Measurements from ENCODE around the gene TBL1X.

Gene TBL1X

DNA sequence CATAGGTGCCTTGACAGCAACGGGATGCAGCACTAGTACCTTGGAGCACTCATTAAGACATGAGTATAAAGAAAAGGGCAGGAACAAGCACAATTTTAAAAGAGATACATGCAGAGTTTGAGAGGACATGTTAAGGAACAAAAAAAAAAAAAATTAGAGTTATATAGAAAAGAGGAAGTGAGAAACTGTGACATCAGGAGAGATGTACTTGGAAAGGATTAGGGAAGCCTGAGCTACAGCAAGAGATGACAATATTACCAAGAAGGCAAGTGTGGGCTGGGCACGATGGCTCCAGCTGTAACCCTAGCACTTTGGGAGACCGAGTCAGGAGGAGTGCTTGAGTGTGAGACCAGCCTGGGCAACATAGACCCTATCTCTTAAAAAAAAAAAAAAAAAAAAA is 263.4 kb downstream of the TBL1X start:
- no peaks in the 10 kb centered on the region for H3K4me1 ChIP-seq (ENCODE audit: control insufficient read depth, insufficient read depth, low read length)
- H3K9ac ChIP-seq (ENCODE audit: low read length in 2 of 2), result no peak overlapping the region

DNA sequence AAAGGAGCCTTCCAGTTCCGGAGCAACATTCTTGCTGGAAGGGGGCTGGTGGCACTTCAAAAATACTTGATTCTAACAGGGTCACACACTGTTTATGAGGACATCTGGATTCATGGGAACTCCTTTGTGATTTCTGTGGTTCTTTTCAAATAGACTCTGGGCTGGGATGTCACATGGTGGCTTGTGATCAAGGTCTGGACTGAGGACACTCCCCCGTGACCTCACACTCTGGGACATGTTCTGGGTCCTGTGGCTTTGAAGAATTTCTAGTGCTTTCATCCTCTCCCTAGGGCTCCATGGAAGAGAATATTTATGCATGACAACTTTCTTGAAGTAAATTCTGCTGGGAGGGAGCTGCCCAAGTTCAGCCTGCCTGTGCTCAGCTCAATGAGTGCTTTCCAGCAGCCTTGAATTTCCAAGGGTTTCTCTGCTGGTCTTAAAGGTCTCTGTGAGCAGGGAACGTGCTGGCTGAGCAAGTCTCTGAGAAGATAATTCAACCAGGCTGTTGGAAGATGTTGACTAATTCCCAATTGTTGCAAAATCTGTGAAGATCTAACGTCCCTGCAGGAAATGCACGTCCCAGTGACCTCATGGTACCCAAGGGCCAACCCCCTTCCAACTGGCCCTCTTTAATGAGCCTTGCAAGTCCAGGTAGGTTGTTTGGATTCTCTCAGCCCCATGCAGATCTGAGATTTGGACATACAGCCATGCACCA is 264.5 kb downstream of the TBL1X start:
- H3K4me3 ChIP-seq (ENCODE audit: low read length in 2 of 2), result no peak overlapping the region
- H3K36me3 ChIP-seq (ENCODE audit: control insufficient read depth in 2 of 2, insufficient read depth in 2 of 2, low read length in 2 of 2), result no peaks in the 10 kb centered on the region
- H3K27me3 ChIP-seq (ENCODE audit: control insufficient read depth in 1 of 2, insufficient read depth in 2 of 2, low read length in 2 of 2), result peaks cover 0 to 13% of the 10 kb centered on the region in 2 donors
- H3K4me1 ChIP-seq (ENCODE audit: control insufficient read depth, insufficient read depth, low read length), result no peaks in the 10 kb centered on the region
- no peak overlapping the region for H3K27ac ChIP-seq (ENCODE audit: low read length)
- H3K9me3 ChIP-seq (ENCODE audit: control insufficient read depth in 2 of 2, low read length in 2 of 2), result peaks cover 2 to 7% of the 10 kb centered on the region in 2 donors
- H3K9ac ChIP-seq (ENCODE audit: low read length in 2 of 2), result no peak overlapping the region

More for the DNA sequence above, 263.4 kb downstream of the TBL1X start:
- no peak overlapping the region for H3K4me3 ChIP-seq (ENCODE audit: low read length in 2 of 2)
- H3K27ac ChIP-seq (ENCODE audit: low read length), result no peak overlapping the region
- peaks cover 0 to 13% of the 10 kb centered on the region in 2 donors for H3K27me3 ChIP-seq (ENCODE audit: control insufficient read depth in 1 of 2, insufficient read depth in 2 of 2, low read length in 2 of 2)
- H3K36me3 ChIP-seq (ENCODE audit: control insufficient read depth in 2 of 2, insufficient read depth in 2 of 2, low read length in 2 of 2), result no peaks in the 10 kb centered on the region
- peaks cover 4 to 7% of the 10 kb centered on the region in 2 donors for H3K9me3 ChIP-seq (ENCODE audit: control insufficient read depth in 2 of 2, low read length in 2 of 2)

DNA sequence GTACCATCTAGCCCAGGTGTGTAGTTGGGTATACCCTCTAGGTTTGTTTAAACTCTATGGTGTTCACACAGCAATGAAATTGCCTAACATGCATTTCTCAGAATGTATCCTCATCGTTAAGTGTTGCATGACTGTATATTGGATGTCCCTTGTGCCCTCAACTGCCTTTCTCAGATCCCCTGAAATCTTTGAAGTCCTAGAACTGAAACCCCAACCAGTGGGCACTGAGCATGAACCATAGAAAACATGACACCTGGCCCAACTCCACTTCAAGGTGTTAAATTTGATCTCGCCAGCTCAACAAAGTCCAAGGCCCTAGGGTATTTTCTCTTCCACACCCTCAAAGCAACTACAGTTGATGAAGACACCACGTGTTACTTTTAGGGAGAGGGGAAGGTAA is 265.2 kb downstream of the TBL1X start:
- Histone ChIP-seq H3K9me3 (ENCODE audit: control insufficient read depth in 2 of 2, low read length in 2 of 2) (peaks cover 2 to 7% of the 10 kb centered on the region in 2 donors), H3K27me3 (ENCODE audit: control insufficient read depth in 1 of 2, insufficient read depth in 2 of 2, low read length in 2 of 2) (peaks cover 0 to 15% of the 10 kb centered on the region in 2 donors), H3K4me3 (ENCODE audit: low read length in 2 of 2) (no peak overlapping the region), H3K36me3 (ENCODE audit: control insufficient read depth in 2 of 2, insufficient read depth in 2 of 2, low read length in 2 of 2) (no peaks in the 10 kb centered on the region), H3K27ac (ENCODE audit: low read length) (no peak overlapping the region), H3K4me1 (ENCODE audit: control insufficient read depth, insufficient read depth, low read length) (no peaks in the 10 kb centered on the region), H3K9ac (ENCODE audit: low read length in 2 of 2) (no peak overlapping the region)

DNA sequence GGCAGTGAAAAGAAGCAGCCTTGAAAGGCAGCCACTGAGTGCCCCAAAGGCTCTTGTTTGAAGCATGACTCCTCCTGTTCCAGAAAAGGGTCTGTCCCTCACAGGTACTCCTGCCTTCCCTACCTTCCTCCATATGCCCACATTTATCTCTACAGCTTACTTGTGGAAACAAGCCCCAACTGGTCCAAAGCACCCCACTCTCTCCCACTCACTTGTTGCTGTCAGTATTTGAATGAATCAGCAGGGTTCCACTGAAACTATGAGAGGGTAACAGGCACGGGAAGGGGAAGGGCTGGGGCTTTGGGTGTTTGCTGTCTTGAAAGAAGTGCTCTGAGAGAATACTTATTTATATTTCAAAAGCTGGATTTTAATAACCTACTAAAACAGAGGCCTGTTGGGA is 265.9 kb downstream of the TBL1X start:
- Histone ChIP-seq H3K9me3 (ENCODE audit: control insufficient read depth in 2 of 2, low read length in 2 of 2) (peaks cover 3 to 7% of the 10 kb centered on the region in 2 donors), H3K9ac (ENCODE audit: low read length in 2 of 2) (no peak overlapping the region)

DNA sequence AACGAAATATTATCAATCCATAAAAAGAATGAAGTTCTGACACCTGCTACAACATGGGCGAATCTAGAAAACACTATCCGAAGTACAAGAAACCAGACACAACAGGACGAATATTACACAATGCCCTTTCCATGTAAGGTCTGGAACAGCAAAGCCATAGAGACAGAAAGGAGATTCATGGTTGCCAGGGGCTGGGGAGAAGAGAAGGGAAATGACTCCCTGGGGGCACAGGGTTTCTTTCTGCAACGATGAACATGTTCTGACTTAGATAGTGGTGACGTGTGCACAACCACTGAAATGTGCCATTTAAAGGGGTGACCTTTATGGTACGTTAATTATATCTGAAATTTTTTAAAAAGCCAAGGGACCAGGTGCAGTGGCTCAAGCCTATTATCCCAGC is 272.5 kb downstream of the TBL1X start:
- H3K9ac ChIP-seq (ENCODE audit: low read length in 2 of 2), result no peak overlapping the region
- no peak overlapping the region for H3K27ac ChIP-seq (ENCODE audit: low read length)
- H3K27me3 ChIP-seq (ENCODE audit: control insufficient read depth in 1 of 2, insufficient read depth in 2 of 2, low read length in 2 of 2), result peaks cover 0 to 4% of the 10 kb centered on the region in 2 donors
- no peaks in the 10 kb centered on the region for H3K4me1 ChIP-seq (ENCODE audit: control insufficient read depth, insufficient read depth, low read length)
- H3K9me3 ChIP-seq (ENCODE audit: control insufficient read depth in 2 of 2, low read length in 2 of 2), result peaks cover 0 to 3% of the 10 kb centered on the region in 2 donors
- no peak overlapping the region for H3K4me3 ChIP-seq (ENCODE audit: low read length in 2 of 2)
- no peaks in the 10 kb centered on the region for H3K36me3 ChIP-seq (ENCODE audit: control insufficient read depth in 2 of 2, insufficient read depth in 2 of 2, low read length in 2 of 2)

More for the DNA sequence above, 265.9 kb downstream of the TBL1X start:
- H3K27ac ChIP-seq (ENCODE audit: low read length), result no peak overlapping the region
- H3K36me3 ChIP-seq (ENCODE audit: control insufficient read depth in 2 of 2, insufficient read depth in 2 of 2, low read length in 2 of 2), result no peaks in the 10 kb centered on the region
- no peaks in the 10 kb centered on the region for H3K4me1 ChIP-seq (ENCODE audit: control insufficient read depth, insufficient read depth, low read length)
- H3K27me3 ChIP-seq (ENCODE audit: control insufficient read depth in 1 of 2, insufficient read depth in 2 of 2, low read length in 2 of 2), result peaks cover 0 to 15% of the 10 kb centered on the region in 2 donors
- no peak overlapping the region for H3K4me3 ChIP-seq (ENCODE audit: low read length in 2 of 2)

DNA sequence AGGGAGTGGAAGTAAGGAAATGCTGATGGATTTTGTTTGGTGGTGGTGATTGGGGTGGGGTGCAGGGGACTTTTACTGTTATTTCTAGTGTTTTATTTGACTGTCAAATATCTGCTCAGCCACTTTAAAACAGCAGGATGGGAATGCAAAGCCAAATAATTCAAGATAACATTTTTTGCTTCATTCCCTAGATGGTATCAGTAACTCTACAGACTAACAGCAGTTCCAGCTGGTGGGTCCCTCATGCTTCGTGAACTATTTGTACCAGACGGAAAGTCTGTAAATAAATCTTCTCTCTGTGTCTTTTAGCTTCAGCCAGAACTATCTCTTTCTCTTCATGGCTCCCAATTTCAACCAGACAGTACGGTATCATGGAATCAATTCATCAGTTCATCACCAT is 273.3 kb downstream of the TBL1X start:
- H3K4me3 ChIP-seq (ENCODE audit: low read length in 2 of 2), result no peak overlapping the region
- peaks cover 0 to 3% of the 10 kb centered on the region in 2 donors for H3K9me3 ChIP-seq (ENCODE audit: control insufficient read depth in 2 of 2, low read length in 2 of 2)
- H3K4me1 ChIP-seq (ENCODE audit: control insufficient read depth, insufficient read depth, low read length), result no peaks in the 10 kb centered on the region
- H3K36me3 ChIP-seq (ENCODE audit: control insufficient read depth in 2 of 2, insufficient read depth in 2 of 2, low read length in 2 of 2), result no peaks in the 10 kb centered on the region
- no peak overlapping the region for H3K27ac ChIP-seq (ENCODE audit: low read length)
- peaks cover 0 to 4% of the 10 kb centered on the region in 2 donors for H3K27me3 ChIP-seq (ENCODE audit: control insufficient read depth in 1 of 2, insufficient read depth in 2 of 2, low read length in 2 of 2)
- H3K9ac ChIP-seq (ENCODE audit: low read length in 2 of 2), result no peak overlapping the region

DNA sequence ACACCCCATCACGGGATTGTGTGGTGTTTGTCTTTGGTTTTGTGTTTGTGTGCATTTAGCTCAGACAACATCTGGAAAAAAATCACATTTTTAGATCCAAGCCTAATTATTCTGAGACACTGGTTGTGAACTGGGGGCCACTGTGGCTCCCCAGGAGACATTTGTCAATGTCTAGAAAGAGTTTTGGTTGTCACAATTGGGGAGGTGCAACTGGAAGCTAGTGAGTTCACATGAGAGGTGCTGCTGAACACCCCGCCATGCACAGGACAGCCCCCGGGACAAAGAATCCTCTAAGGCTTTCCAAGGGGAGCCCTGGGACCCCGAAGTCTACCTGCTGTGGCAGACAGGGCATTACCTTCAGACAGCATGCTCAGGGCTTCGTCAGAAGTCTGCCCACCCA is 274.3 kb downstream of the TBL1X start:
- H3K27ac ChIP-seq (ENCODE audit: low read length), result no peak overlapping the region
- H3K9me3 ChIP-seq (ENCODE audit: control insufficient read depth in 2 of 2, low read length in 2 of 2), result peaks cover 0 to 3% of the 10 kb centered on the region in 2 donors
- no peak overlapping the region for H3K9ac ChIP-seq (ENCODE audit: low read length in 2 of 2)
- H3K4me1 ChIP-seq (ENCODE audit: control insufficient read depth, insufficient read depth, low read length), result no peaks in the 10 kb centered on the region
- H3K4me3 ChIP-seq (ENCODE audit: low read length in 2 of 2), result no peak overlapping the region
- H3K36me3 ChIP-seq (ENCODE audit: control insufficient read depth in 2 of 2, insufficient read depth in 2 of 2, low read length in 2 of 2), result no peaks in the 10 kb centered on the region
- H3K27me3 ChIP-seq (ENCODE audit: control insufficient read depth in 1 of 2, insufficient read depth in 2 of 2, low read length in 2 of 2), result peaks cover 0 to 4% of the 10 kb centered on the region in 2 donors

DNA sequence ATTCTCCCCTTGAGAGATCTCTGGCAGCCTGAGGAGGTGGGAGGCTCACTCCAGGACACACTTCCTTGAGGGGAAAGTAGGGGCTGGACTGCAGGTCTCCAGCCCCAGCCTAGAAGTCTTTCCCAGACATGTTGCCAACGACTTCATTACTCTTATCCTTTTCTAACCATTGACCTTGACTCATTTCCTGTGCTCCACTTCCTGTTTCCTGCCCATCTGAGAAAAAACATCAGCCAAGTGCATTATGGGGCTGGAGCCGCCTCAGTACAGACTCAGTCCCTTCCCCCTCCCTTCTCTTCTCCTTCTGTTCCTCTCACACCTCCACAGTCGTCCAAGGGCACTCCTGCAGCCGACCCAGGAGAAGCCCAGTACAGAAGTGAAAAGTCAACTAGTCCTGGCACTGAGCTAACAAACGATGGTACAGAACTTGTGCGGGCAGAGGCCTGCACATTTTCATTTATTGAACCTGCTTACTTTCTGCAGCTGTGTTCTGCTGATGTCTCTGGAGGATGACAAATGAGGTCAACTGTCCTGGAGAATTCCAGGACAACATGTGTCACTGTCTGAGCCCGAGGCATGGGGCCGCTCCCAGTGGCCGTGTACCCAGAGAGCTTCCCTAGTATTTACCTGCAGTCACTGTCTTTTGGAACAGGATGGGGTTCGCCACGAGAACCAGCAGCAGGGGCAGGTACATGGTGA is 280.7 kb downstream of the TBL1X start:
- no peak overlapping the region for H3K4me3 ChIP-seq (ENCODE audit: low read length in 2 of 2)
- no peaks in the 10 kb centered on the region for H3K9me3 ChIP-seq (ENCODE audit: control insufficient read depth in 2 of 2, low read length in 2 of 2)
- H3K27me3 ChIP-seq (ENCODE audit: control insufficient read depth in 1 of 2, insufficient read depth in 2 of 2, low read length in 2 of 2), result no peaks in the 10 kb centered on the region
- H3K27ac ChIP-seq (ENCODE audit: low read length), result no peak overlapping the region
- no peak overlapping the region for H3K9ac ChIP-seq (ENCODE audit: low read length in 2 of 2)
- no peaks in the 10 kb centered on the region for H3K36me3 ChIP-seq (ENCODE audit: control insufficient read depth in 2 of 2, insufficient read depth in 2 of 2, low read length in 2 of 2)
- no peaks in the 10 kb centered on the region for H3K4me1 ChIP-seq (ENCODE audit: control insufficient read depth, insufficient read depth, low read length)

DNA sequence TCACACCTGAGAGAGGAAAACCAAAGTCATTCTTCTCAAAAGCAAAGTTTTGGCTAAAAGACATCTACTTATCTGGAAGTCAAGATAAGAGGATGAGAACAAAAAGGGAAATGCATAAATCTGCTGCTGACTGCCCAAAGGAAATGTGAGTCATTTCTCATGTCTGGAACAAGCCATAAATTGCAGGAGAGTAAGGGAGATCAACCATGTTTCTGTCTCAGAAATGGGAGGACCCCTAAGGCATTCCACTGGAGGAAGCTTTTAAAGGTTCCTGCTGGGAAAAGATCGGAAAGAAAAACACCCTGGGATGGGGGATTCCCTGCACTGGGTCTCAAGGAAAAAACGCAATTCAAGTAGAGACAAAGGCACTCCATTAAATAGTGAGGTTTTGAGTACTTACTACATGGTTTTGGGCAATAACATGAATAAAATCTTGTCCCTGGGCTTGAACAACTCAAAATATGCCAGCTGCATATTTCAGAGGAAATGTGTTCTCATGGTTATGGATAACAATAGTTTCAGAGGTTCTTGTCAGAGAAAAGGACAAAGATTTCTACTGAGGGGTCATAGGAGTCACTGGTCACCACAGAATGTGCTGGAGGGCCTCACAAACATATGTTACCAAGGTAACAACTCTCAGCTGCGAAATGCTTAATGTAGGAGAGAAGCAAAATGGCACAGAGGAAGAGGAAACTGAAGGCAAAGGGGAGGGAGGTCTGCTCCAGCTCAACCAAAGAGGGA is 281.5 kb downstream of the TBL1X start:
- Histone ChIP-seq H3K4me3 (ENCODE audit: low read length in 2 of 2) (no peak overlapping the region), H3K27ac (ENCODE audit: low read length) (no peak overlapping the region), H3K9me3 (ENCODE audit: control insufficient read depth in 2 of 2, low read length in 2 of 2) (no peaks in the 10 kb centered on the region), H3K27me3 (ENCODE audit: control insufficient read depth in 1 of 2, insufficient read depth in 2 of 2, low read length in 2 of 2) (no peaks in the 10 kb centered on the region), H3K4me1 (ENCODE audit: control insufficient read depth, insufficient read depth, low read length) (no peaks in the 10 kb centered on the region), H3K9ac (ENCODE audit: low read length in 2 of 2) (no peak overlapping the region), H3K36me3 (ENCODE audit: control insufficient read depth in 2 of 2, insufficient read depth in 2 of 2, low read length in 2 of 2) (no peaks in the 10 kb centered on the region)

DNA sequence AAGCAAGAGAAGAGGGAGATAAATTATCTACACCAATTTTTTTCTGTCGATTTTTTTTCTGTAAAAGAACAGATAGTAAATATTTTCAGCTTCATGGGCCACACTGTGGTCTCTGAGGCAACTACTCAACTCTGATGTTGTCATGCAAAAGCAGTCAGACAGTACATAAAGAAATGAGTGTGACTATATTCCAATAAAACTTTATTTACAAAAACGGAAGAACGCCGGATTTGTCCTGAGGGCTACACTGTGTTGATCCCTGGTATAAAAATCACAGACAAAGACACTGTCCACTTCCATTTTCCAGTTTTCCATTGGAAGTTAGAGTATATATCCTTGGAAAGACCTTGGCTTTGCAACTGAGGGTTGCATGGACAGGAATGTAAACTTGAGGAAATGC is 282.8 kb downstream of the TBL1X start:
- H3K27ac ChIP-seq (ENCODE audit: low read length), result no peak overlapping the region

More for the DNA sequence above, 282.8 kb downstream of the TBL1X start:
- Histone ChIP-seq H3K4me1 (ENCODE audit: control insufficient read depth, insufficient read depth, low read length) (no peaks in the 10 kb centered on the region), H3K36me3 (ENCODE audit: control insufficient read depth in 2 of 2, insufficient read depth in 2 of 2, low read length in 2 of 2) (no peaks in the 10 kb centered on the region), H3K4me3 (ENCODE audit: low read length in 2 of 2) (no peak overlapping the region), H3K9me3 (ENCODE audit: control insufficient read depth in 2 of 2, low read length in 2 of 2) (no peaks in the 10 kb centered on the region), H3K9ac (ENCODE audit: low read length in 2 of 2) (no peak overlapping the region), H3K27me3 (ENCODE audit: control insufficient read depth in 1 of 2, insufficient read depth in 2 of 2, low read length in 2 of 2) (no peaks in the 10 kb centered on the region)

All from stomach smooth muscle (tissue), 2 donors.